ENCODE data around the gene PLEKHM2.

PLEKHM2 gene

GRCh38 chr1:15723631-15724246 lies 39.6 kb downstream of the PLEKHM2 start:
- TF ChIP-seq CTCF (IDR thresholded peaks at IDR 0.05; ENCODE audit: low read depth, low read length, poor library complexity, severe bottlenecking) (no peak), EZH2phosphoT487 (IDR thresholded peaks at IDR 0.05; ENCODE audit: borderline replicate concordance, low read length) (no peak)
- Histone ChIP-seq H3K36me3 (ENCODE audit: control insufficient read depth, low read length) (peaks cover 35% of the 10 kb centered on the region), H4K20me1 (ENCODE audit: control insufficient read depth, insufficient read depth, low read depth, low read length) (no peaks in the 10 kb centered on the region), H3K4me3 (ENCODE audit: low read length) (no peak overlapping the region), H3K27ac (ENCODE audit: low read depth, low read length) (no peak overlapping the region), H3K4me2 (ENCODE audit: low read length) (no peak overlapping the region), H3K79me2 (ENCODE audit: control insufficient read depth, low read length) (no peaks in the 10 kb centered on the region), H3F3A (ENCODE audit: control insufficient read depth, insufficient read depth) (no peaks in the 10 kb centered on the region), H3K9me3 (ENCODE audit: control insufficient read depth, insufficient read depth, low read length) (no peaks in the 10 kb centered on the region), H3K4me1 (ENCODE audit: control insufficient read depth, low read length) (no peaks in the 10 kb centered on the region), H3K27me3 (ENCODE audit: control insufficient read depth, low read length) (no peaks in the 10 kb centered on the region), H3K9me2 (replicated peaks; ENCODE audit: control insufficient read depth, low read length) (no peaks in the 10 kb centered on the region)

- H3K79me2 ChIP-seq (ENCODE audit: control insufficient read depth, low read length) = no peaks in the 10 kb centered on the region
- H3F3A ChIP-seq (ENCODE audit: control insufficient read depth, insufficient read depth) = no peaks in the 10 kb centered on the region
- no peaks in the 10 kb centered on the region for H3K9me2 ChIP-seq (replicated peaks; ENCODE audit: control insufficient read depth, low read length)
- H3K9me3 ChIP-seq (ENCODE audit: control insufficient read depth, insufficient read depth, low read length) = no peaks in the 10 kb centered on the region
- H3K4me2 ChIP-seq (ENCODE audit: low read length) = no peak overlapping the region
- no peak for TF ChIP-seq EZH2phosphoT487 (IDR thresholded peaks at IDR 0.05; ENCODE audit: borderline replicate concordance, low read length)
- TF ChIP-seq CTCF (IDR thresholded peaks at IDR 0.05; ENCODE audit: low read depth, low read length, poor library complexity, severe bottlenecking) = no peak
- no peak overlapping the region for H3K27ac ChIP-seq (ENCODE audit: low read depth, low read length)
- H3K4me3 ChIP-seq (ENCODE audit: low read length) = no peak overlapping the region
- peaks cover 38% of the 10 kb centered on the region for H3K36me3 ChIP-seq (ENCODE audit: control insufficient read depth, low read length)
- H3K4me1 ChIP-seq (ENCODE audit: control insufficient read depth, low read length) = no peaks in the 10 kb centered on the region
- no peaks in the 10 kb centered on the region for H3K27me3 ChIP-seq (ENCODE audit: control insufficient read depth, low read length)
- H4K20me1 ChIP-seq (ENCODE audit: control insufficient read depth, insufficient read depth, low read depth, low read length) = no peaks in the 10 kb centered on the region
These were observed 41.1 kb downstream of the PLEKHM2 start for GRCh38 chr1:15724949-15725880.

- Histone ChIP-seq H3K4me1 (ENCODE audit: control insufficient read depth, low read length) (no peaks in the 10 kb centered on the region), H3K27ac (ENCODE audit: low read depth, low read length) (no peak overlapping the region), H3K4me2 (ENCODE audit: low read length) (no peak overlapping the region), H3K4me3 (ENCODE audit: low read length) (no peak overlapping the region), H3K27me3 (ENCODE audit: control insufficient read depth, low read length) (no peaks in the 10 kb centered on the region), H3K79me2 (ENCODE audit: control insufficient read depth, low read length) (no peaks in the 10 kb centered on the region), H3K36me3 (ENCODE audit: control insufficient read depth, low read length) (peaks cover 38% of the 10 kb centered on the region), H3K9me3 (ENCODE audit: control insufficient read depth, insufficient read depth, low read length) (no peaks in the 10 kb centered on the region), H3K9me2 (replicated peaks; ENCODE audit: control insufficient read depth, low read length) (no peaks in the 10 kb centered on the region), H3F3A (ENCODE audit: control insufficient read depth, insufficient read depth) (no peaks in the 10 kb centered on the region), H4K20me1 (ENCODE audit: control insufficient read depth, insufficient read depth, low read depth, low read length) (no peaks in the 10 kb centered on the region)
- TF ChIP-seq EZH2phosphoT487 (IDR thresholded peaks at IDR 0.05; ENCODE audit: borderline replicate concordance, low read length) (no peak), CTCF (IDR thresholded peaks at IDR 0.05; ENCODE audit: low read depth, low read length, poor library complexity, severe bottlenecking) (no peak)
These were observed 42.4 kb downstream of the PLEKHM2 start for GRCh38 chr1:15726508-15726907.

Measured in DOHH2 (cell line).